K562 (cell line): ENCODE data around the gene POLR1H. TPM values are rescaled to one million over a fixed set of nuclear protein-coding genes. Genes with fewer than 3 reads are reported as not detected.
A peak's percentile ranks its signal among the peaks of the same experiment; 100 is the strongest.

Experiments used
- PHTF2 ChIP-seq: fragments of 250-450 bp; sonication (Bioruptor Pico); IDR thresholded peaks from 2 replicates; pipeline ENCODE4 v1.5.0; 2021; ENCODE audit warnings: mild to moderate bottlenecking
- RFX1 ChIP-seq: fragments of 450-650 bp; IDR thresholded peaks from 2 replicates; pipeline ENCODE4 v1.6.1; 2016; ENCODE audit warnings: mild to moderate bottlenecking, moderate library complexity
- TRIM24 ChIP-seq, 2 experiments: fragments of 450-650 bp; IDR thresholded peaks; 2 replicates each; pipeline ENCODE4 v1.6.1; 2016
- polyA plus RNA-seq, 8 experiments: library from polyadenylated mRNA; depleted of rRNA in 4 of 8; stranded (reverse) in 5 of 8; unstranded in 3 of 8; fragments of >200 nt; fragmentation: Nextera tagmentation in 2 of 8; fragmentation: Illumina TruSeq in 1 of 8; extraction: Ambion mirVana in 2 of 8; extraction: Trizol in 1 of 8; gene quantifications; 2 replicates each; pipeline versions ENCODE4 v1.2.1 to v1.2.3, GENCODE V29; 2011 to 2014; ENCODE audit warnings: inconsistent platforms in 1 of 8, missing spikeins in 1 of 8
- total RNA-seq, 7 experiments: library from RNA; depleted of rRNA in 6 of 7; stranded (reverse); fragments of >200 nt in 6 of 7; fragmentation: Illumina TruSeq in 2 of 7; extraction: Trizol in 2 of 7; gene quantifications; 2 replicates each; pipeline versions ENCODE4 v1.2.1 to v1.2.3, GENCODE V29; 2011 to 2021; ENCODE audit warnings: low replicate concordance in 1 of 7
- TF ChIP-seq, protein P1 (sequence below): sonication (generic); formaldehyde crosslinking; IDR thresholded peaks from 2 replicates; pipeline ENCODE4 v1.9.0; 2022; ENCODE audit warnings: mild to moderate bottlenecking, missing genetic modification reagents
- TF ChIP-seq, protein P2 (sequence below): fragments of 450-650 bp; IDR thresholded peaks from 2 replicates; pipeline ENCODE4 v1.6.1; 2016; ENCODE audit warnings: mild to moderate bottlenecking, moderate library complexity

POLR1H gene
- total and polyA plus RNA-seq, 9 of the 15 experiments (the other 6 are each of a cell fraction or from before 2014, with no cell fraction given), result 92.2 to 333 (median 143) TPM

DNA sequence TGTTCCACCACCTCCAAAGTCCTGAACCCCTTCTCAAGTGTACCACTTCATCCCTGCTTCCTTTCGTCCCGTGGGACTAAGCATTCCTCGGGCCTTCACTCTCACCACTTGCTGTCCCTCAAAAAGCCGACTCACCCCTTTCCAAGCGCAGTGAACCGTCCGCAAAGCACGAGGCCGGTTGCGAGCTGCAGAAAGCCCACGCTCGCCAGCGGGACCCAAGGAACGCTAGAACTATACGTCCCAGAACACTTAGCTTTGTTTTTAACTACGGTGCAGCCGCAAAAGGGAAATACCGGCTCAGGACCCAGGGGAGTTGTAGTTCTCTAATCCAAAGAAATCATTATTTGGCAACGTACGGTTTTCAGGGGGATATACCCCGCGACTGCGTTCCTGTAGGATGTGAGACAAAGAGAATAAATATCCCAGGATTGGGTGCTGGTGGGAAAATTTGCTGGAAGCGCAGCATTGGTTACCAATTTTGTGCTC is 416 bp upstream of the POLR1H start (continued):
- TF ChIP-seq, protein P1, sequence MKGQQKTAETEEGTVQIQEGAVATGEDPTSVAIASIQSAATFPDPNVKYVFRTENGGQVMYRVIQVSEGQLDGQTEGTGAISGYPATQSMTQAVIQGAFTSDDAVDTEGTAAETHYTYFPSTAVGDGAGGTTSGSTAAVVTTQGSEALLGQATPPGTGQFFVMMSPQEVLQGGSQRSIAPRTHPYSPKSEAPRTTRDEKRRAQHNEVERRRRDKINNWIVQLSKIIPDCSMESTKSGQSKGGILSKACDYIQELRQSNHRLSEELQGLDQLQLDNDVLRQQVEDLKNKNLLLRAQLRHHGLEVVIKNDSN (CRISPR knock-in tag), result no peak
- no peak for TF ChIP-seq TRIM24 (IDR thresholded peaks at IDR 0.05)
- TF ChIP-seq PHTF2 (CRISPR knock-in tag), result no peak
- TF ChIP-seq, protein P2, sequence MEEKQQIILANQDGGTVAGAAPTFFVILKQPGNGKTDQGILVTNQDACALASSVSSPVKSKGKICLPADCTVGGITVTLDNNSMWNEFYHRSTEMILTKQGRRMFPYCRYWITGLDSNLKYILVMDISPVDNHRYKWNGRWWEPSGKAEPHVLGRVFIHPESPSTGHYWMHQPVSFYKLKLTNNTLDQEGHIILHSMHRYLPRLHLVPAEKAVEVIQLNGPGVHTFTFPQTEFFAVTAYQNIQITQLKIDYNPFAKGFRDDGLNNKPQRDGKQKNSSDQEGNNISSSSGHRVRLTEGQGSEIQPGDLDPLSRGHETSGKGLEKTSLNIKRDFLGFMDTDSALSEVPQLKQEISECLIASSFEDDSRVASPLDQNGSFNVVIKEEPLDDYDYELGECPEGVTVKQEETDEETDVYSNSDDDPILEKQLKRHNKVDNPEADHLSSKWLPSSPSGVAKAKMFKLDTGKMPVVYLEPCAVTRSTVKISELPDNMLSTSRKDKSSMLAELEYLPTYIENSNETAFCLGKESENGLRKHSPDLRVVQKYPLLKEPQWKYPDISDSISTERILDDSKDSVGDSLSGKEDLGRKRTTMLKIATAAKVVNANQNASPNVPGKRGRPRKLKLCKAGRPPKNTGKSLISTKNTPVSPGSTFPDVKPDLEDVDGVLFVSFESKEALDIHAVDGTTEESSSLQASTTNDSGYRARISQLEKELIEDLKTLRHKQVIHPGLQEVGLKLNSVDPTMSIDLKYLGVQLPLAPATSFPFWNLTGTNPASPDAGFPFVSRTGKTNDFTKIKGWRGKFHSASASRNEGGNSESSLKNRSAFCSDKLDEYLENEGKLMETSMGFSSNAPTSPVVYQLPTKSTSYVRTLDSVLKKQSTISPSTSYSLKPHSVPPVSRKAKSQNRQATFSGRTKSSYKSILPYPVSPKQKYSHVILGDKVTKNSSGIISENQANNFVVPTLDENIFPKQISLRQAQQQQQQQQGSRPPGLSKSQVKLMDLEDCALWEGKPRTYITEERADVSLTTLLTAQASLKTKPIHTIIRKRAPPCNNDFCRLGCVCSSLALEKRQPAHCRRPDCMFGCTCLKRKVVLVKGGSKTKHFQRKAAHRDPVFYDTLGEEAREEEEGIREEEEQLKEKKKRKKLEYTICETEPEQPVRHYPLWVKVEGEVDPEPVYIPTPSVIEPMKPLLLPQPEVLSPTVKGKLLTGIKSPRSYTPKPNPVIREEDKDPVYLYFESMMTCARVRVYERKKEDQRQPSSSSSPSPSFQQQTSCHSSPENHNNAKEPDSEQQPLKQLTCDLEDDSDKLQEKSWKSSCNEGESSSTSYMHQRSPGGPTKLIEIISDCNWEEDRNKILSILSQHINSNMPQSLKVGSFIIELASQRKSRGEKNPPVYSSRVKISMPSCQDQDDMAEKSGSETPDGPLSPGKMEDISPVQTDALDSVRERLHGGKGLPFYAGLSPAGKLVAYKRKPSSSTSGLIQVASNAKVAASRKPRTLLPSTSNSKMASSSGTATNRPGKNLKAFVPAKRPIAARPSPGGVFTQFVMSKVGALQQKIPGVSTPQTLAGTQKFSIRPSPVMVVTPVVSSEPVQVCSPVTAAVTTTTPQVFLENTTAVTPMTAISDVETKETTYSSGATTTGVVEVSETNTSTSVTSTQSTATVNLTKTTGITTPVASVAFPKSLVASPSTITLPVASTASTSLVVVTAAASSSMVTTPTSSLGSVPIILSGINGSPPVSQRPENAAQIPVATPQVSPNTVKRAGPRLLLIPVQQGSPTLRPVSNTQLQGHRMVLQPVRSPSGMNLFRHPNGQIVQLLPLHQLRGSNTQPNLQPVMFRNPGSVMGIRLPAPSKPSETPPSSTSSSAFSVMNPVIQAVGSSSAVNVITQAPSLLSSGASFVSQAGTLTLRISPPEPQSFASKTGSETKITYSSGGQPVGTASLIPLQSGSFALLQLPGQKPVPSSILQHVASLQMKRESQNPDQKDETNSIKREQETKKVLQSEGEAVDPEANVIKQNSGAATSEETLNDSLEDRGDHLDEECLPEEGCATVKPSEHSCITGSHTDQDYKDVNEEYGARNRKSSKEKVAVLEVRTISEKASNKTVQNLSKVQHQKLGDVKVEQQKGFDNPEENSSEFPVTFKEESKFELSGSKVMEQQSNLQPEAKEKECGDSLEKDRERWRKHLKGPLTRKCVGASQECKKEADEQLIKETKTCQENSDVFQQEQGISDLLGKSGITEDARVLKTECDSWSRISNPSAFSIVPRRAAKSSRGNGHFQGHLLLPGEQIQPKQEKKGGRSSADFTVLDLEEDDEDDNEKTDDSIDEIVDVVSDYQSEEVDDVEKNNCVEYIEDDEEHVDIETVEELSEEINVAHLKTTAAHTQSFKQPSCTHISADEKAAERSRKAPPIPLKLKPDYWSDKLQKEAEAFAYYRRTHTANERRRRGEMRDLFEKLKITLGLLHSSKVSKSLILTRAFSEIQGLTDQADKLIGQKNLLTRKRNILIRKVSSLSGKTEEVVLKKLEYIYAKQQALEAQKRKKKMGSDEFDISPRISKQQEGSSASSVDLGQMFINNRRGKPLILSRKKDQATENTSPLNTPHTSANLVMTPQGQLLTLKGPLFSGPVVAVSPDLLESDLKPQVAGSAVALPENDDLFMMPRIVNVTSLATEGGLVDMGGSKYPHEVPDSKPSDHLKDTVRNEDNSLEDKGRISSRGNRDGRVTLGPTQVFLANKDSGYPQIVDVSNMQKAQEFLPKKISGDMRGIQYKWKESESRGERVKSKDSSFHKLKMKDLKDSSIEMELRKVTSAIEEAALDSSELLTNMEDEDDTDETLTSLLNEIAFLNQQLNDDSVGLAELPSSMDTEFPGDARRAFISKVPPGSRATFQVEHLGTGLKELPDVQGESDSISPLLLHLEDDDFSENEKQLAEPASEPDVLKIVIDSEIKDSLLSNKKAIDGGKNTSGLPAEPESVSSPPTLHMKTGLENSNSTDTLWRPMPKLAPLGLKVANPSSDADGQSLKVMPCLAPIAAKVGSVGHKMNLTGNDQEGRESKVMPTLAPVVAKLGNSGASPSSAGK, result peak; percentile 61; the same call in 1 of the 2 replicates
- no peak for TF ChIP-seq RFX1
